HL-60 (cell line): Measurements from ENCODE around the gene AGBL4.

Experiments
- CTCF ChIP-seq: IDR thresholded peaks from one replicate; pipeline ENCODE4 v1.5.1; 2011; ENCODE audit warnings: low read length, control low read depth, inconsistent platforms; ENCODE audit not compliant: insufficient read depth
- GABPA ChIP-seq: IDR thresholded peaks from 2 replicates; pipeline ENCODE4 v1.6.1; 2012; ENCODE audit warnings: low read depth
- POLR2AphosphoS5 ChIP-seq: IDR thresholded peaks from 2 replicates; pipeline ENCODE4 v1.6.1; 2012; ENCODE audit warnings: low read depth
- TF ChIP-seq, protein P1 (sequence below): IDR thresholded peaks from 2 replicates; pipeline ENCODE4 v1.6.1; 2012; ENCODE audit warnings: low read depth; ENCODE audit not compliant: insufficient replicate concordance

- TF ChIP-seq CTCF: no peak
- TF ChIP-seq POLR2AphosphoS5: no peak
- no peak for TF ChIP-seq GABPA
- TF ChIP-seq, protein P1, sequence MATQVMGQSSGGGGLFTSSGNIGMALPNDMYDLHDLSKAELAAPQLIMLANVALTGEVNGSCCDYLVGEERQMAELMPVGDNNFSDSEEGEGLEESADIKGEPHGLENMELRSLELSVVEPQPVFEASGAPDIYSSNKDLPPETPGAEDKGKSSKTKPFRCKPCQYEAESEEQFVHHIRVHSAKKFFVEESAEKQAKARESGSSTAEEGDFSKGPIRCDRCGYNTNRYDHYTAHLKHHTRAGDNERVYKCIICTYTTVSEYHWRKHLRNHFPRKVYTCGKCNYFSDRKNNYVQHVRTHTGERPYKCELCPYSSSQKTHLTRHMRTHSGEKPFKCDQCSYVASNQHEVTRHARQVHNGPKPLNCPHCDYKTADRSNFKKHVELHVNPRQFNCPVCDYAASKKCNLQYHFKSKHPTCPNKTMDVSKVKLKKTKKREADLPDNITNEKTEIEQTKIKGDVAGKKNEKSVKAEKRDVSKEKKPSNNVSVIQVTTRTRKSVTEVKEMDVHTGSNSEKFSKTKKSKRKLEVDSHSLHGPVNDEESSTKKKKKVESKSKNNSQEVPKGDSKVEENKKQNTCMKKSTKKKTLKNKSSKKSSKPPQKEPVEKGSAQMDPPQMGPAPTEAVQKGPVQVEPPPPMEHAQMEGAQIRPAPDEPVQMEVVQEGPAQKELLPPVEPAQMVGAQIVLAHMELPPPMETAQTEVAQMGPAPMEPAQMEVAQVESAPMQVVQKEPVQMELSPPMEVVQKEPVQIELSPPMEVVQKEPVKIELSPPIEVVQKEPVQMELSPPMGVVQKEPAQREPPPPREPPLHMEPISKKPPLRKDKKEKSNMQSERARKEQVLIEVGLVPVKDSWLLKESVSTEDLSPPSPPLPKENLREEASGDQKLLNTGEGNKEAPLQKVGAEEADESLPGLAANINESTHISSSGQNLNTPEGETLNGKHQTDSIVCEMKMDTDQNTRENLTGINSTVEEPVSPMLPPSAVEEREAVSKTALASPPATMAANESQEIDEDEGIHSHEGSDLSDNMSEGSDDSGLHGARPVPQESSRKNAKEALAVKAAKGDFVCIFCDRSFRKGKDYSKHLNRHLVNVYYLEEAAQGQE: no peak
These were observed 995.4 kb downstream of the AGBL4 start for GRCh38 chr1:49028396-49028795.
